ENCODE results near the gene F2. TPM values are rescaled to one million over a fixed set of nuclear protein-coding genes. Genes with fewer than 3 reads are reported as not detected.

Gene F2
- total RNA-seq, 1 donor from 2014 or later: 22.8 TPM

GRCh38 chr11:46677169-46677568, 41.8 kb upstream of the F2 start:
- no peak for DNase-seq (ENCODE audit: low spot score, unreplicated experiment)
- H3K9me3 Mint-ChIP-seq (ENCODE audit: low read depth): no peaks in the 10 kb centered on the region
- no peaks in the 10 kb centered on the region for H3K27me3 Mint-ChIP-seq
- peaks cover 4% of the 10 kb centered on the region for H3K4me1 Mint-ChIP-seq (ENCODE audit: low read depth)
- H3K27ac Mint-ChIP-seq: no peak overlapping the region
- no peak overlapping the region for H3K4me3 Mint-ChIP-seq (ENCODE audit: low read depth)
- peaks cover 7% of the 10 kb centered on the region for H3K36me3 Mint-ChIP-seq (ENCODE audit: insufficient read depth)
- no peak for TF ChIP-seq CTCF (IDR thresholded peaks at IDR 0.05; ENCODE audit: unreplicated experiment)

- Mint-ChIP-seq H3K4me1 (ENCODE audit: low read depth) (peaks cover 4% of the 10 kb centered on the region), H3K4me3 (ENCODE audit: low read depth) (no peak overlapping the region), H3K36me3 (ENCODE audit: insufficient read depth) (peaks cover 7% of the 10 kb centered on the region), H3K27me3 (no peaks in the 10 kb centered on the region), H3K9me3 (ENCODE audit: low read depth) (no peaks in the 10 kb centered on the region), H3K27ac (no peak overlapping the region)
- no peak for TF ChIP-seq CTCF (IDR thresholded peaks at IDR 0.05; ENCODE audit: unreplicated experiment)
- no peak for DNase-seq (ENCODE audit: low spot score, unreplicated experiment)
Observed at GRCh38 chr11:46677991-46678740, 40.8 kb upstream of the F2 start.

- DNase-seq (ENCODE audit: low spot score, unreplicated experiment): no peak
- Mint-ChIP-seq H3K4me1 (ENCODE audit: low read depth) (peaks cover 4% of the 10 kb centered on the region), H3K27ac (no peak overlapping the region), H3K4me3 (ENCODE audit: low read depth) (no peak overlapping the region), H3K27me3 (no peaks in the 10 kb centered on the region), H3K9me3 (ENCODE audit: low read depth) (no peaks in the 10 kb centered on the region), H3K36me3 (ENCODE audit: insufficient read depth) (peaks cover 7% of the 10 kb centered on the region)
- TF ChIP-seq CTCF (IDR thresholded peaks at IDR 0.05; ENCODE audit: unreplicated experiment): no peak
Observed at GRCh38 chr11:46678741-46679130, 40.3 kb upstream of the F2 start.

GRCh38 chr11:46679241-46680163, 39.5 kb upstream of the F2 start:
- H3K27me3 Mint-ChIP-seq: no peaks in the 10 kb centered on the region
- peaks cover 7% of the 10 kb centered on the region for H3K36me3 Mint-ChIP-seq (ENCODE audit: insufficient read depth)
- no peak overlapping the region for H3K27ac Mint-ChIP-seq
- H3K4me3 Mint-ChIP-seq (ENCODE audit: low read depth): no peak overlapping the region
- no peak for DNase-seq (ENCODE audit: low spot score, unreplicated experiment)
- no peak for TF ChIP-seq CTCF (IDR thresholded peaks at IDR 0.05; ENCODE audit: unreplicated experiment)
- no peaks in the 10 kb centered on the region for H3K9me3 Mint-ChIP-seq (ENCODE audit: low read depth)
- H3K4me1 Mint-ChIP-seq (ENCODE audit: low read depth): peaks cover 4% of the 10 kb centered on the region

GRCh38 chr11:46680164-46680760, 38.8 kb upstream of the F2 start:
- Mint-ChIP-seq H3K36me3 (ENCODE audit: insufficient read depth) (peaks cover 7% of the 10 kb centered on the region), H3K4me3 (ENCODE audit: low read depth) (no peak overlapping the region)

More at GRCh38 chr11:46680164-46680760, 38.8 kb upstream of the F2 start:
- Mint-ChIP-seq H3K4me1 (ENCODE audit: low read depth) (no peaks in the 10 kb centered on the region), H3K9me3 (ENCODE audit: low read depth) (no peaks in the 10 kb centered on the region), H3K27me3 (no peaks in the 10 kb centered on the region), H3K27ac (no peak overlapping the region)
- DNase-seq (ENCODE audit: low spot score, unreplicated experiment): no peak
- TF ChIP-seq CTCF (IDR thresholded peaks at IDR 0.05; ENCODE audit: unreplicated experiment): no peak

All from progenitor cell of endocrine pancreas (in vitro differentiated cells).